GM19468 (cell line): ENCODE measurements around the gene B4GALNT4.
A peak's percentile ranks its signal among the peaks of the same experiment; 100 is the strongest.
"Not testable (repeated sequence)": the region's sequence is repeated elsewhere in the genome, so short reads cannot be mapped to it uniquely, and the experiment has no call there.

Experiments
- ATAC-seq: cut with Tn5 transposase; IDR thresholded peaks from one replicate; pipeline ENCODE4 v1.9.1; 2021; ENCODE audit warnings: mild to moderate bottlenecking, moderate library complexity, moderate number of reproducible peaks; ENCODE audit not compliant: unreplicated experiment; ENCODE audit errors: extremely low read depth

Gene B4GALNT4

DNA sequence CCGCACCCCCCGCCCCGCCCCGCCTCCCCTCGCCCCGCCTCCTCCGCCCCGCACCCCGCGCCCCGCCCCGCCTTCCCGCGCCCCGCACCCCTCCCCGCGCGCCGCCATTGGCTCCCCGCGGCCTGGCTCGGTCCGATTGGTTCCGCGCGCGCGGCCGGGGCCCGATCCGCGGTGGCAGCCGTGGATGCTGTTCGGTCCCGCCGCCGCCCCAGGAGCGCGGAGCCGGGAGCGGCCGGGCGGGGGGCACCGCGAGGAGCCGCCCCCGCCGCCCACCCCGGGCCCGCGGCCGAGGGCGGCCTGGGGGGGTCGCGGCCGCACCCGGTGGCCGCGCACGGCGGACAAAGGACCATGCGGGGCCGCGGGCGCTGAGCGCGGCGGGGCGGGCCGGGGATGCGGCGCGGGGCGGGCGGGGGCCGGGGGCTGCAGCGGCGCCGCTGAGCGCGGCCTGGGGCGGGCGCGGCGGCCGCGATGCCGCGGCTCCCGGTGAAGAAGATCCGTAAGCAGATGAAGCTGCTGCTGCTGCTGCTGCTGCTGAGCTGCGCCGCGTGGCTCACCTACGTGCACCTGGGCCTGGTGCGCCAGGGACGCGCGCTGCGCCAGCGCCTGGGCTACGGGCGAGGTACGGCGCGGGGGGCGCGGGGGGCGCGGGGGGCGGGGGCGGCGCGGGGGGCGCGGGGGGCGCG is at the start of gene B4GALNT4:
Gene B4GALNT4 (plus strand): TSS at position 164 of the 683 bp plus-strand sequence. CDS start 305 bp downstream, at position 469.
- ATAC-seq: no peak

DNA sequence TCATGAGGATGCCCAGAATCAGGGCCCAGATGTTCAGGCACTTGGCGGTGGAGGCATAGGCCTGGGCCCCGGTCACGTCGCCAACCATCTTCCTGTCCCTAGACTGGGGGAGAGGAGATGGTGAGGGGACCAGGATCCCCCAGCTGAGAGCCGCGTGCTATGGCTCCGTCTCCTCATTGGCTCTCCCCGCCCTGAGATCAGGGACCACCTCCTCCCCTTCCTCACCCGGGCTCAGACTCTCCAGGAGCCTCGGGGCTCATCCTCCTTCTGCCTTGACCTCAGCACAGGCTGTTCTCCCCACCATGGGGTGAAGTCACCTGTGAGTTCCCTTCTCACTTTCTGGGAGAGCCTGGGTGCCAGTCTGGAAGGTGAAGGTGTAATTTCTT is 49.4 kb upstream of the B4GALNT4 start:
- ATAC-seq: not testable (repeated sequence)

- no peak for ATAC-seq
Measured at GRCh38 chr11:324156-324555, 45.1 kb upstream of the B4GALNT4 start.

DNA sequence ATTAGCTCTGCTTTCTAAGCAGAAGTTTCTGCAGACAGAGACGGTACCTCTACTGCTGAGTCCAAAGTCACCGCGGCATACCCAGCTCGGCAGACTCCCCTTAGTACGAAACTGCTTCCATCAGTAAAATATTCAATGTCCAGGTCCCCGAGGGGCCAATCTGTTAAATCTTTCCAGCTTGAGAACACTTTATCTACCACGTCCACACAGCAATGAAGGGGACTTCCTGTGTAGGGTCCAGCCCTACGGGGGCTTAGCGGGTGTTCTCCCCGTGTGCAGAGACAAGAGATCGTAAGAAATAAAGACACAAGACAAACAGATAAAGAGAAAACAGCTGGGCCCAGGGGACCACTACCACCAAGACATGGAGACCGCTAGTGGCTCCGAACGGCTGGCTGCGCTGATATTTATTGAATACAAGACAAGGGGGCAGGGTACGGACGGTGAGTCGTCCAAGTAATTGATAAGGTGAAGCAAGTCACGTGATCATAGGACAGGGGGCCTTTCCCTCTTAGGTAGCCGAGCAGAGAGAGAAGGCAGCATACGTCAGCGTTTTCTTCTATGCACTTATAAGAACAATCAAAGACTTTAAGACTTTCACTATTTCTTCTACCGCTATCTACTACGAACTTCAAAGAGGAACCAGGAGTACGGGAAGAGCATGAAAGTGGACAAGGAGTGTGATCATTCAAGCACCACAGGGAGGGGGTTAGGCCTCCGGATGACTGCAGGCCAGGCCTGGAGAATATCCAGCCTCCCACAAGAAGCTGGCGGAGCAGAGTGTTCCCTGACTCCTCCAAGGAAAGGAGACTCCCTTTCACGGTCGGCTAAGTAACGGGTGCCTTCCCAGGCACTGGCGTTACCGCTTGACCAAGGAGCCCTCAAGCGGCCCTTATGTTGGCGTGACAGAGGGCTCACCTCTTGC is 44.4 kb upstream of the B4GALNT4 start:
- not testable (repeated sequence) for ATAC-seq

GRCh38 chr11:325796-326591 is 43.3 kb upstream of the B4GALNT4 start:
- ATAC-seq: no peak

GRCh38 chr11:326592-326841 is 42.8 kb upstream of the B4GALNT4 start:
- ATAC-seq: no peak

- peak; percentile 13 for ATAC-seq
Measured at GRCh38 chr11:326842-327580, 42.3 kb upstream of the B4GALNT4 start.

DNA sequence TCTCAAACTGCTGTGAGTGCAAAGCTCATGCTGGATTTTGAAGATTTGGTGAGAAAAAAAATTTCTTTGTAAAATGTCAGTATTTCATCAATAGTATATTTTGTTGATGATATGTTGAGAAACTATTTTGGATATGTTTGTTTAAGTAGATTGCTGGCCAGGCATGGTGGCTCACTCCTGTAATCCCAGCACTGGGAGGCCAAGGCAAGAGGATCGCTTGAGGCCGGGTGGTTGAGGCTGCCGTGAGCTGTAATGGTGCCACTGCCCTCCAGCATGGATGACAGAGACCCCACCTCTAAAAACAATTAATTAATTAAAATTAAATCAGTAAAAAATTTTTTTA is 41.7 kb upstream of the B4GALNT4 start:
- no peak for ATAC-seq

DNA sequence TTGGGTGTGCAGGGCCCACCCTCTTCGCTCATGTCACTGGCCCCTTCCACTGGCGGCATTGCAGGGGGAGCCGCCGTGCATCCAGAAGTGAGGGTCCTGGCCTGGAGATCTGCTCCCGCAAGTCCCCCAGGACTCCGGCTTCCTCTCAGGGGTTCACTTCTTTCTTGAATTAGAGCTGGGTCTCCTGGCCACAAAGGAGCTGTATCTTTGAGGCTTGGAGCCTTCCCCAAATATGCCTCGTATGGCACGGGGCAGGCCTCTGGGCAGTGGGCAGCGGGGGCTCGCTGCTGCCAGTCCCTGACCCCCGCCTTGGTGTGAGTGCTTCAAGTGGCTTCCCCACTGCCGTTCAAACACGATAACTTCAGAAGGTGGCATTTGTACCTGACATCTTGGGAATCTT is 41.3 kb upstream of the B4GALNT4 start:
- ATAC-seq: no peak

DNA sequence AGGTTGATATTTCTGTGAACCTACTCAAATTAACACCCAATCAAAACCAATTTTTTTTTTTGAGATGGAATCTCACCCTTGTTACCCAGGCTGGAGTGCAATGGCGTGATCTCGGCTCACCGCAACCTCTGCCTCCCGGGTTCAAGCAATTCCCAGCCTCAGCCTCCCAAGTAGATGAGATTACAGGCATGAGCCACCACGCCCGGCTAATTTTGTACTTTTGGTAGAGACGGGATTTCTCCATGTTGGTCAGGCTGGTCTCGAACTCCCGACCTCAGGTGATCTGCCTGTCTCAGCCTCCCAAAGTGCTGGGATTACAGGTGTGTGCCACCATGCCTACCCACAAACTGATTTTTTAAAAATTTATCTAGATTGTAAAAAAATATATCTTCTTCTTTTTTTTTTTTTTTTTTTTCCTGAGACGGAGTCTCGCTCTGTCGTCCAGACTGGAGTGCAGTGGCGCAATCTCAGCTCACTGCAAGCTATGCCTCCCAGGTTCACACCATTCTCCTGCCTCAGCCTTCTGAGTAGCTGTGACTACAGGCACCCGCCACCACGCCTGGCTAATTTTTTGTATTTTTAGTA is 40.7 kb upstream of the B4GALNT4 start:
- ATAC-seq: not testable (repeated sequence)

DNA sequence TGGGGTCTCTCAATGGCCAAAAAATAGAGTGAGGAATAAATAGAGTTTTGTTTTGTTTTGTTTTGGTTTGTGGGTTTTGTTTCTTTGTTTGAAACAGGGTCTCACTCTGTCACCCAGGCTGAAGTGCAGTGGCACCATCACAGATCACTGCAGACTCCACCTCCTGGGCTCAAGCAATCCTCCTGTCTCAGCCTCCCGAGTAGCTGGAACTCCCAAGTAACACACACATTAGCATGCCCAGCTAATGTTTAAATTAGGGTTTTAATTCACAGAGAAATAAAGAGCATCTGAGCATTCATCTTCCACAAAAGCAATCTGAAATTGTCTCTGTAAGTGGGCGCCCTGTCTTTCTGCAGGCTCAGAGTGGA is 39.4 kb upstream of the B4GALNT4 start:
- ATAC-seq: no peak

- ATAC-seq: no peak
Measured at GRCh38 chr11:330307-330693, 39.0 kb upstream of the B4GALNT4 start.

GRCh38 chr11:330694-331357 is 38.5 kb upstream of the B4GALNT4 start:
- no peak for ATAC-seq

DNA sequence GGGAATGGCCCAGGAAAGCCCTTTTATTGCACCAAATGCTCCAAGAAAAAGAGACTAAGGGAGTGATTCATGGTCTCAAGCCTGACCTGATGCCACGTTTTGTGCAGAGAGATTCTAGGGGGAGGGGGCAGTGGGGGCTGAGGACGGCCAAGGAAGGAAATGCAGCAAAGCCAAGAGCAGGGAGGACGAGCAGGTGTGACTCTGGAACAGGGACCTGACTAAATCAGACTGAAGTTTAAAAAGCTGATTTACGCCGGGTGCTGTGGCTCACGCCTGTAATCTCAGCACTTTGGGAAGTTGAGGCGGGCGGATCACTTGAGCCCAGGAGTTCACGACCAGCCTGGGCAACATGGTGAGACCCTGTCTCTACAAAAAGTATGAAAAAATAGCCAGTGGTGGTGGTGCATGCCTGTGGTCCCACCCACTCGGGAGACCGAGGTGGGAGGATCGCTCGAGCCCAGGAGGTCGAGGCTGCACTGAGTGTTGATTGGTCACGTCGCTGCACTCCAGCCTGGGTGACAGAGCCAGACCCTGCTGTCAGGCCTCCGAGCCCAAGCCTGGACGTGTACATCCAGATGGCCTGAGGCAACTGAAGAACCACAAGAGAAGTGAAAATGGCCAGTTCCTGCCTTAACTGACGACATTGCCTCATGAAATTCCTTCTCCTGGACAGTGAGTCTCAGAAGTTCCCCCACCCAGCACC is 37.8 kb upstream of the B4GALNT4 start:
- no peak for ATAC-seq

DNA sequence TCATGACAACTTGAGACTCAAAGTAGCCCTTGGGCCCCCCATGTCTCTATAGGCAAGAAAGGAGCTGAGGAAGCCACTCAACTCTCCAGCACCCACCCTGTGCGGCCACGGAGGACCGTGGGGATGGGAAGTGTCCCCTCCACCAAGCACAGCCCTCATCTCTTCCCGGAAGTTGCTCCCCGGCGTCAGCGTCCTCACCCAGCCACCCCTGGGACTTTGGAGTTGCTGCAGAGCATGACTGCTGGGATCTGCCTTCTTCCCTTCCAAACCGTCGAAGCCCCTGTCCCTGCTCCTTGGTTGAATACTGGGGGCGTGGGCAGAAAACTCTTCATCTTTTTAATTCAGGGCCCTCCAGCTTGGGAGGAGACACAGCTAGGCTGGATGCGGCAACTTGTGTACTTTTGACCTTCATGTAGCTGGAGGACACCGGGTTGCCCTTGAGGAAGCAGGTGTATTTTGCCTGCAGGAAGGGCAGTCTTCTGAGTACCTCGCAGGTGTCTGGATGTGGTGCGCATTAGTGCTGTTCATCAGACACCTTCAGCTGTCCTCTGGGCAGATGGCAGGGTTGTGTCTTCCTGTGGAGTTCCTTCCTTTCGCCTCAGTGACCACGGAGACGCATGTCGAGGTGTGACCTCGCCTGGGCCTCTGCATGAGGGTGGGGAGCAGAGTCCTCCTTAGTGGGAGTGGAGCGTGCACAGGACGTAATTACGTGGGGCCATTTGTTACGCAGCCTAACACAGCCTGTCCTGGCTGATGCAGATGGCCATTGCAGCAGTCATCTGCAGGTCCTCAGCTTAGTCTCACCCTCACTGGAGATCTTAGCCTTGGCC is 36.4 kb upstream of the B4GALNT4 start:
- ATAC-seq: no peak

DNA sequence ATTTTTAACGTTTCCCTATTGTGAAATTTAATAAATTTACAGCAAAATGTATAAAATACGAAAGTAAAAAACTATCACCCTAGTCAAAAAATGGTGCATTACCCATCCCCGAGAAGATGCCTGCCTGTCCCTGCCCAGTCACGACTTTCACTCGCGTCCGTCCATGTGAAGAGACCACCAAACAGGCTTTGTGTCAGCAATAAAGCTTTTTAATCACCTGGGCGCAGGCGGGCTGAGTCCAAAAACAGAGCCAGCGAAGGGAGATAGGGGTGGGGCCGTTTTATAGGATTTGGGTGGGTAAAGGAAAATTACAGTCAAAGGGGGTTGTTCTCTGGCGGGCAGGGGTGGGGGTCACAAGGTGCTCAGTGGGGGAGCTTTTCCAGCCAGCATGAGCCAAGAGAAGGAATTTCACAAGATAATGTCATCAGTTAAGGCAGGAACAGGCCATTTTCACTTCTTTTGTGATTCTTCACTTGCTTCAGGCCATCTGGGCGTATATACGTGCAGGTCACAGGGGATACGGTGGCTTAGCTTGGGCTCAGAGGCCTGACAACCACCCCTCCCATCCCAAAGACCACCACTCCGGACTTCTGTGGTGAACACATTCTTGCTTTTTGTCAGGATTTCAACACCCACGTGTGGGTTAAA is 35.6 kb upstream of the B4GALNT4 start:
- not testable (repeated sequence) for ATAC-seq

DNA sequence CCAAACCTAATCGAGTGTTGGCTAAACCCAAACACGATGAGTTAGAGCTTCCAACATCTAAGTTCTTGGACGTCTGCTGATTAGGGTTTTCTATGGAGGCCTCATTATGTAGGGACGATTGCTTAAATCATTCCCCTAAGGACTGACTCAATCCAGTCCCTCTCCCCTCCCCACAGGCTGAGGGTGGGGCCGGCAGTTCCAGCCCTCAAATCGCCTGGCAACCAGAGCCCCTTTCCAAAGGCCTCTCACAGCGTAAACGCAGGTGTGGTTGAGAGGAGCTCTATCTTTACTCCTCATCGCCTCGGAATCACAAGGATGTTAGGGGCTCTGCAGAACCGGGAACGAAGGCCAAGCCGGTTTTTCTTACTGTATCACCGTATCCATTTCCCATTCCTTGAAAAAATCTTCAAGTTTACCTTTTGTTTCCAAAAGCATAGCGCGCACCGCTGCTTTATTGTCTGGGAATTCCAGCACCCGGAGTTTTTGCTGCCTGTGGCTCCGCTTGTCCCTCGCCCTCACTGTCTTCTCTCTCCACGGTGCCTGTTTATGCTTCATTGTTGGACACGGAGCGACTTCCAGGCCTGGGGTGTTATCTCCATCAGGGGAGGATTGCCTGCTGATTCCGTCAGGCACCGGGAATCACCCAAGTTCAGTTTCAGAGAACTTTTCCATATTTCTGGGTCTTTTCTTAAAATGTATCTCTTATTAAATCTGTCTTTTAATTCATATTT is 34.9 kb upstream of the B4GALNT4 start:
- no peak for ATAC-seq
